HUDEP-2 (cell line): ENCODE measurements around the gene SLC34A1.
A peak's percentile ranks its signal among the peaks of the same experiment; 100 is the strongest.
"Not testable (repeated sequence)": the region's sequence is repeated elsewhere in the genome, so short reads cannot be mapped to it uniquely, and the experiment has no call there.

Experiments used
- DNase-seq, 76 experiments: peaks; one replicate each; lab custom pipeline; 2025; ENCODE audit not compliant: unreplicated experiment in 76 of 76; lab: John Stamatoyannopoulos, UW

SLC34A1 gene

GRCh38 chr5:177404641-177405179 lies 20.5 kb downstream of the SLC34A1 start:
- no peak for DNase-seq

GRCh38 chr5:177405312-177405711 lies 21.1 kb downstream of the SLC34A1 start:
- DNase-seq, result no peak

- no peak for DNase-seq
Measured at GRCh38 chr5:177405805-177406204, 21.6 kb downstream of the SLC34A1 start.

- DNase-seq, result no peak
Measured at GRCh38 chr5:177409043-177409801, 25.0 kb downstream of the SLC34A1 start, which contains the start of gene F12. TSS of gene F12 (minus strand) at chr5:177409564. CDS start at chr5:177409527, 37 bp downstream.

- DNase-seq, result no peak
Measured at GRCh38 chr5:177410575-177410974, 26.3 kb downstream of the SLC34A1 start.

GRCh38 chr5:177412603-177413233 lies 28.5 kb downstream of the SLC34A1 start:
- no peak for DNase-seq

- no peak for DNase-seq
Measured at GRCh38 chr5:177414481-177414880, 30.2 kb downstream of the SLC34A1 start.

GRCh38 chr5:177417081-177417480 lies 32.8 kb downstream of the SLC34A1 start:
- DNase-seq, result not testable (repeated sequence)

- DNase-seq, result no peak
Measured at GRCh38 chr5:177419046-177419445, 34.8 kb downstream of the SLC34A1 start.

- DNase-seq, result not testable (repeated sequence)
Measured at GRCh38 chr5:177420472-177420871, 36.2 kb downstream of the SLC34A1 start.

- no peak for DNase-seq
Measured at GRCh38 chr5:177421062-177421798, 37.0 kb downstream of the SLC34A1 start.

- DNase-seq, result no peak
Measured at GRCh38 chr5:177423671-177424070, 39.4 kb downstream of the SLC34A1 start.

- peak in 1 of 76 experiments; percentile 43 for DNase-seq
Measured at GRCh38 chr5:177425196-177425800, 41.1 kb downstream of the SLC34A1 start.

GRCh38 chr5:177425801-177426565 lies 41.7 kb downstream of the SLC34A1 start:
- peak in 75 of 76 experiments; percentile 87 to 100 (median 99) for DNase-seq

- peak in 23 of 76 experiments; percentile 14 to 46 (median 26) for DNase-seq
Measured at GRCh38 chr5:177426566-177427210, 42.5 kb downstream of the SLC34A1 start, which contains the start of gene GRK6. TSS of gene GRK6 (plus strand) at chr5:177426676. CDS start at chr5:177426846, 170 bp downstream.

- DNase-seq, result peak in 51 of 76 experiments; percentile 8 to 63 (median 33)
Measured at GRCh38 chr5:177427211-177427822, 43.1 kb downstream of the SLC34A1 start.

- DNase-seq, result peak in 65 of 76 experiments; percentile 12 to 77 (median 53)
Measured at GRCh38 chr5:177427919-177428573, 43.8 kb downstream of the SLC34A1 start.

- DNase-seq, result no peak
Measured at GRCh38 chr5:177428574-177429217, 44.5 kb downstream of the SLC34A1 start.
